ENCODE results near the gene GOPC.

GOPC gene

GRCh38 chr6:117512987-117513573 is 89.2 kb downstream of the GOPC start:
- DNase-seq: no peak

DNA sequence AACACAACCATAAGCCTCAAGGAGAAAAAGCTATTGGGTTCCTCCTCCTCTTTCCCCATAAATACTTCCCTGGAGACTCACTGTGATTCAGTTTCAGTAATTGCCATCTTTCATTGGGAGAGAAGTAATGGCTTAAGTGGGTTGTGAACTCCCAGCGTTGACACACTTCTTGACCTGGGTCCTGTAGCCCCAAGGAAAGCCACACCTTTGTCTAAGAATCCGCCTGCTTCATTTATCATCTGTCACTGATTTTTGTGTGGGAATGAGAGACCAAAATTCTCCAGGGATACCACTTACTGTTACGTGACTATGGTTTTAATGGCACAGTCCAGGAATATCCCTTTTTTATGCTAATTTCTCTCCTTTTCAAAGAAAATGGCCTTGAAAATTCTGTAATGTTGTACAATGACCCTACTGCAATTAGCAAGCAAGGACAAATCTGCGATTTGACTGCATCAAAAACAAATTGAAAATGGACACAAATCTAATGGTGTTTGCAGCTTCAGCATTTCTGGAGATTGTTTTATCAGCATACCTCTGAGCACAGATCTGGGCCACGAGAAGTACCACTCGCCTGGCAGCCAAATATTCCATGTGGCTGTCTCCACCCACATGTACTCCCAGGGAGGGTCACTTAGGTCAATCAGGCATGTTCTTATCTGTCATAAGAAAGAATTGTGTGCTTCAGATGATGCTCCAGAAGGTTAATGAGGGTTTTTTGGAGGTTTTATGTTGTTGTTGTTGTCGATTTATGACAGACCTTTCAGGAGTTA is 90.1 kb downstream of the GOPC start:
- no peak for DNase-seq
